Lower leg skin (tissue), 3 donors: ENCODE data around the gene UBE2I.
"Not testable (repeated sequence)": the region's sequence is repeated elsewhere in the genome, so short reads cannot be mapped to it uniquely, and the experiment has no call there.

ENCODE experiments used
- CTCF ChIP-seq, 3 donors: fragments of 450-650 bp; IDR thresholded peaks; one replicate each; pipeline ENCODE4 v1.5.1; 2016; ENCODE audit warnings: antibody characterized with exemption in 3 of 3, mild to moderate bottlenecking in 3 of 3, moderate library complexity in 2 of 3
- POLR2A ChIP-seq, 2 donors: fragments of 450-650 bp; IDR thresholded peaks; one replicate each; pipeline ENCODE4 v1.6.1; 2016 to 2017; ENCODE audit warnings: antibody characterized with exemption in 2 of 2, mild to moderate bottlenecking in 1 of 2, moderate library complexity in 1 of 2

- not testable (repeated sequence) for TF ChIP-seq CTCF, POLR2A (IDR thresholded peaks at IDR 0.05)
Measured at GRCh38 chr16:1292208-1292607, 17.2 kb upstream of the UBE2I start.
